ENCODE results near the gene NCMAP. TPM values are rescaled to one million over a fixed set of nuclear protein-coding genes. Genes with fewer than 3 reads are reported as not detected.

The NCMAP gene
- total and polyA plus RNA-seq, 2 experiments from 2014 or later, result 0.17 to 0.23 TPM

DNA sequence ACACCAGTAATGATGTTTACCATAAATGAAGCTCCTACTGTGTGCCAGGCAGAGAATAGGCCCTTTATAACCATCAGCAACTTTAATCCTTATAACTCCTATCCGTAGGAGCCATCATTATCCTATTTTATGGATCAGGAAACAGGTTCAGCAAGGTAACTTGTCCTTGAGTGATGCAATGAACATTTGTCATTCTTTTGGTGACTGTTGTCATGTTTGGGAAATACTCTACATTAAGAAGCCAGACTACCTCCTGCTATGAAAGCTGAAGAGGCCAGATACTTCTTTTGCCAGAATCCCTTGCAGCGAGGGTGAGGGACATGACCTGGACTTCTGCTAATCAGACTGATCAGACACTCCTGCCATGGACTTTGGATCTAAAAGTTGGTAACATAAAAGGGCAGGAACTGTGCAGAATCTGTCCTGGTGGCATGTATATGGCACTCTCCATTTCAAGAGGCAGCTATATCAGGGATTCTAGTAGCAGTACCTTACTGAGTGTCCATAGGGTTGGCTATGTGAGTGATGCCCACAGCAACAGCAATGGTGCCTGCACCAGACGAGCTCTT is 54.1 kb downstream of the NCMAP start (continued):
- TF ChIP-seq, protein P1, sequence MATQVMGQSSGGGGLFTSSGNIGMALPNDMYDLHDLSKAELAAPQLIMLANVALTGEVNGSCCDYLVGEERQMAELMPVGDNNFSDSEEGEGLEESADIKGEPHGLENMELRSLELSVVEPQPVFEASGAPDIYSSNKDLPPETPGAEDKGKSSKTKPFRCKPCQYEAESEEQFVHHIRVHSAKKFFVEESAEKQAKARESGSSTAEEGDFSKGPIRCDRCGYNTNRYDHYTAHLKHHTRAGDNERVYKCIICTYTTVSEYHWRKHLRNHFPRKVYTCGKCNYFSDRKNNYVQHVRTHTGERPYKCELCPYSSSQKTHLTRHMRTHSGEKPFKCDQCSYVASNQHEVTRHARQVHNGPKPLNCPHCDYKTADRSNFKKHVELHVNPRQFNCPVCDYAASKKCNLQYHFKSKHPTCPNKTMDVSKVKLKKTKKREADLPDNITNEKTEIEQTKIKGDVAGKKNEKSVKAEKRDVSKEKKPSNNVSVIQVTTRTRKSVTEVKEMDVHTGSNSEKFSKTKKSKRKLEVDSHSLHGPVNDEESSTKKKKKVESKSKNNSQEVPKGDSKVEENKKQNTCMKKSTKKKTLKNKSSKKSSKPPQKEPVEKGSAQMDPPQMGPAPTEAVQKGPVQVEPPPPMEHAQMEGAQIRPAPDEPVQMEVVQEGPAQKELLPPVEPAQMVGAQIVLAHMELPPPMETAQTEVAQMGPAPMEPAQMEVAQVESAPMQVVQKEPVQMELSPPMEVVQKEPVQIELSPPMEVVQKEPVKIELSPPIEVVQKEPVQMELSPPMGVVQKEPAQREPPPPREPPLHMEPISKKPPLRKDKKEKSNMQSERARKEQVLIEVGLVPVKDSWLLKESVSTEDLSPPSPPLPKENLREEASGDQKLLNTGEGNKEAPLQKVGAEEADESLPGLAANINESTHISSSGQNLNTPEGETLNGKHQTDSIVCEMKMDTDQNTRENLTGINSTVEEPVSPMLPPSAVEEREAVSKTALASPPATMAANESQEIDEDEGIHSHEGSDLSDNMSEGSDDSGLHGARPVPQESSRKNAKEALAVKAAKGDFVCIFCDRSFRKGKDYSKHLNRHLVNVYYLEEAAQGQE (IDR thresholded peaks at IDR 0.05; ENCODE audit: unreplicated experiment), result no peak
- TF ChIP-seq, protein P2, sequence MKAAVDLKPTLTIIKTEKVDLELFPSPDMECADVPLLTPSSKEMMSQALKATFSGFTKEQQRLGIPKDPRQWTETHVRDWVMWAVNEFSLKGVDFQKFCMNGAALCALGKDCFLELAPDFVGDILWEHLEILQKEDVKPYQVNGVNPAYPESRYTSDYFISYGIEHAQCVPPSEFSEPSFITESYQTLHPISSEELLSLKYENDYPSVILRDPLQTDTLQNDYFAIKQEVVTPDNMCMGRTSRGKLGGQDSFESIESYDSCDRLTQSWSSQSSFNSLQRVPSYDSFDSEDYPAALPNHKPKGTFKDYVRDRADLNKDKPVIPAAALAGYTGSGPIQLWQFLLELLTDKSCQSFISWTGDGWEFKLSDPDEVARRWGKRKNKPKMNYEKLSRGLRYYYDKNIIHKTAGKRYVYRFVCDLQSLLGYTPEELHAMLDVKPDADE (IDR thresholded peaks at IDR 0.05), result no peak
- TF ChIP-seq ZNF331 (CRISPR knock-in tag; IDR thresholded peaks at IDR 0.05; ENCODE audit: low read depth), result no peak
- no peak for TF ChIP-seq POLR2AphosphoS5 (IDR thresholded peaks at IDR 0.05; ENCODE audit: low read depth)

DNA sequence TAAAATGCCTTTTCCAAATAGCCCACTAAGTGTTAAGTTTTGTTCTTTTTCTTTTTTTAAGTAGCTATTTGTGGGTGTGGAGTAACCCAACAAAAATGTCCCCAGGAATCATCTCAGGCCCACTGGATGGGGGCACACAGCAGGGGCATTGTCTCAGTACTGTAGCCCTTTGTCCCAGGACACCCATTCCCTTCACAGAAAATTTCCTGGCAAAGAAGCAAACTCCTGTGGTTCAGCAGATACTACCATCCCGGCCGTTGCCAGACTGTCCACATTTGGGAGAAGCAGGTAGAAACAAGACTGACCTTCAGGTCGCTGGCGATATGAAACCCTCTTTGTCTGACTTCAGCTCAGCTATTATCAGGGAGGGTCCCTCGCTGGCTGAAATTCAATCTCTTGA is 63.5 kb downstream of the NCMAP start:
- Mint-ChIP-seq H3K9me3 (no peaks in the 10 kb centered on the region), H3K4me1 (no peaks in the 10 kb centered on the region), H3K27me3 (ENCODE audit: insufficient read depth, low read depth, poor library complexity) (peaks cover 2% of the 10 kb centered on the region), H3K36me3 (ENCODE audit: low read depth) (no peaks in the 10 kb centered on the region), H3K4me3 (no peak overlapping the region), H3K27ac (no peak overlapping the region)
- Histone ChIP-seq H3K4me3 (no peak overlapping the region), H3K27me3 (ENCODE audit: insufficient read depth) (no peaks in the 10 kb centered on the region), H3K36me3 (ENCODE audit: insufficient read depth) (no peaks in the 10 kb centered on the region), H3K4me2 (no peak overlapping the region), H3K9me2 (ENCODE audit: insufficient read depth) (no peaks in the 10 kb centered on the region), H3K79me2 (replicated peaks; ENCODE audit: insufficient read depth) (no peaks in the 10 kb centered on the region), H2AFZ (peak overlapping the region; percentile 52), H3K27ac (ENCODE audit: low read depth) (no peak overlapping the region), H4K20me1 (replicated peaks; ENCODE audit: insufficient read depth) (no peaks in the 10 kb centered on the region), H3K4me1 (ENCODE audit: insufficient read depth) (no peaks in the 10 kb centered on the region), H3F3A (replicated peaks; ENCODE audit: low read depth) (no peaks in the 10 kb centered on the region)
- DNase-seq (ENCODE audit: low spot score) (no peak), ATAC-seq (no peak)
- TF ChIP-seq, protein P1 (IDR thresholded peaks at IDR 0.05; ENCODE audit: unreplicated experiment), result no peak

Measured in GM23338 (cell line).